ENCODE data around the gene SCT.
A peak's percentile ranks its signal among the peaks of the same experiment; 100 is the strongest.

Gene SCT

DNA sequence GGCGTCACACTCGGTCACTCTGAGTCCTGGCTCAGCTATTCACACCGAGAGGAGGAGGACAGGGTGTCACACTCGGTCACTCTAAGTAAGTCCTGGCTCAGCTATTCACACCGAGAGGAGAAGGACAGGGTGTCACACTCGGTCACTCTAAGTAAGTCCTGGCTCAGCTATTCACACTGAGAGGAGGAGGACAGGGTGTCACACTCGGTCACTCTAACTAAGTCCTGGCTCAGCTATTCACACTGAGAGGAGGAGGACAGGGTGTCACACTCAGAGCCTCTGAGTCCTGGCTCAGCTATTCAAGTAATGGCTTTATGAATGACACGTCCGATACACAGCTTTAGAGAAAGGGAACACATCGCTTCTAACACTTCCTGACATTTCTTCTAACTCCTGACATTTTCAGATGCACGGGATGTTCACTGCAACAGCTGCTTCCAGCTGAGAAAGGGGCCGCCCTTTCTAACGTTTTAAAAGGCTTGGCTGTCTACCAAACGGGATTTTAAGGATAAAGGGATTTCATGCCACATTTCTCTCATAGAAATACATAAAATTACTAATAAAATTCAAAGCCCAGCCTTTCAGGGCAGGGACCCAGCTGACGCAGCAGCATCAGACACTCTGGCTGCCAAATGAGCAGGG, 38.2 kb upstream of the SCT start:
- no peak overlapping the region for H3K9ac ChIP-seq
- H3K27me3 ChIP-seq (ENCODE audit: control insufficient read depth, insufficient read depth, low read length) = no peaks in the 10 kb centered on the region
- peak overlapping the region; percentile 22 for H3K4me3 ChIP-seq (ENCODE audit: low read depth, low read length)
- peaks cover 4% of the 10 kb centered on the region for H3K4me1 ChIP-seq
- no peak overlapping the region for H3K4me2 ChIP-seq (ENCODE audit: low read length)
- peaks cover 2% of the 10 kb centered on the region for H3K79me2 ChIP-seq
- no peaks in the 10 kb centered on the region for H3K36me3 ChIP-seq (ENCODE audit: control insufficient read depth, insufficient read depth, low read length)
- peak overlapping the region; percentile 41 for H2AFZ ChIP-seq
- peak overlapping the region; percentile 32 for H3K27ac ChIP-seq
- TF ChIP-seq, protein P1, sequence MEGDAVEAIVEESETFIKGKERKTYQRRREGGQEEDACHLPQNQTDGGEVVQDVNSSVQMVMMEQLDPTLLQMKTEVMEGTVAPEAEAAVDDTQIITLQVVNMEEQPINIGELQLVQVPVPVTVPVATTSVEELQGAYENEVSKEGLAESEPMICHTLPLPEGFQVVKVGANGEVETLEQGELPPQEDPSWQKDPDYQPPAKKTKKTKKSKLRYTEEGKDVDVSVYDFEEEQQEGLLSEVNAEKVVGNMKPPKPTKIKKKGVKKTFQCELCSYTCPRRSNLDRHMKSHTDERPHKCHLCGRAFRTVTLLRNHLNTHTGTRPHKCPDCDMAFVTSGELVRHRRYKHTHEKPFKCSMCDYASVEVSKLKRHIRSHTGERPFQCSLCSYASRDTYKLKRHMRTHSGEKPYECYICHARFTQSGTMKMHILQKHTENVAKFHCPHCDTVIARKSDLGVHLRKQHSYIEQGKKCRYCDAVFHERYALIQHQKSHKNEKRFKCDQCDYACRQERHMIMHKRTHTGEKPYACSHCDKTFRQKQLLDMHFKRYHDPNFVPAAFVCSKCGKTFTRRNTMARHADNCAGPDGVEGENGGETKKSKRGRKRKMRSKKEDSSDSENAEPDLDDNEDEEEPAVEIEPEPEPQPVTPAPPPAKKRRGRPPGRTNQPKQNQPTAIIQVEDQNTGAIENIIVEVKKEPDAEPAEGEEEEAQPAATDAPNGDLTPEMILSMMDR (IDR thresholded peaks at IDR 0.05) = no peak
- no peaks in the 10 kb centered on the region for H3K9me3 ChIP-seq (ENCODE audit: control insufficient read depth, low read length)

DNA sequence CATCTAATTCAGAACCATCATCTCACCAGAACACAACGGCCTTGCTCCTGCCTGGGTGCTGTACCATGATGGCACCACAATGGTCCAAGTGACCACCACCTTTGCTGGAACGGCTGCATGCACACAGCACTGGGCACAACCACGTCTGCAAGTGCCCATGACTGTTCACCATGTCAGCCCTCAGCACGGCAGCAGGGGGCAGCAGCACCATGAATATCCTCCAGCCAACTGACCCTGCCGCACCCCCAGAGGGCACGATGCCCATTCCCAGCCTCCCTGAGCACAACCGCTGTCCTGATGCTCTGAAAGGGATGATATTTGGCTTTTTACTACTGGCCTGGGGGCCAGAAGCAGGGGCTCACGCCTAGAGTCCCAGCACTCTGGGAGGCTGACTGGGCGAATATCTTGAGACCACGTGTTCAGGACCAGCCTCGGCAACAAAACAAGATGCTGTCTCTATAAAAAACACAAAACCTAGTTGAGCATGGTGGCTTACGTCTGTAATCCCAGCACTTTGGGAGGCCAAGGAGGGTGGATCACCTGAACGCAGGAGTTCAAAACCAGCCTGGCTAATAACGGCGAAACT, 35.8 kb upstream of the SCT start:
- H3K27me3 ChIP-seq (ENCODE audit: control insufficient read depth, insufficient read depth, low read length) = no peaks in the 10 kb centered on the region
- peaks cover 4% of the 10 kb centered on the region for H3K4me1 ChIP-seq
- peaks cover 2% of the 10 kb centered on the region for H3K79me2 ChIP-seq
- TF ChIP-seq, protein P1 (IDR thresholded peaks at IDR 0.05) = peak; percentile 50
- H3K27ac ChIP-seq = no peak overlapping the region
- H3K4me2 ChIP-seq (ENCODE audit: low read length) = no peak overlapping the region
- no peaks in the 10 kb centered on the region for H3K36me3 ChIP-seq (ENCODE audit: control insufficient read depth, insufficient read depth, low read length)
- no peak overlapping the region for H3K9ac ChIP-seq
- no peak overlapping the region for H2AFZ ChIP-seq
- H3K9me3 ChIP-seq (ENCODE audit: control insufficient read depth, low read length) = no peaks in the 10 kb centered on the region
- H3K4me3 ChIP-seq (ENCODE audit: low read depth, low read length) = no peak overlapping the region

DNA sequence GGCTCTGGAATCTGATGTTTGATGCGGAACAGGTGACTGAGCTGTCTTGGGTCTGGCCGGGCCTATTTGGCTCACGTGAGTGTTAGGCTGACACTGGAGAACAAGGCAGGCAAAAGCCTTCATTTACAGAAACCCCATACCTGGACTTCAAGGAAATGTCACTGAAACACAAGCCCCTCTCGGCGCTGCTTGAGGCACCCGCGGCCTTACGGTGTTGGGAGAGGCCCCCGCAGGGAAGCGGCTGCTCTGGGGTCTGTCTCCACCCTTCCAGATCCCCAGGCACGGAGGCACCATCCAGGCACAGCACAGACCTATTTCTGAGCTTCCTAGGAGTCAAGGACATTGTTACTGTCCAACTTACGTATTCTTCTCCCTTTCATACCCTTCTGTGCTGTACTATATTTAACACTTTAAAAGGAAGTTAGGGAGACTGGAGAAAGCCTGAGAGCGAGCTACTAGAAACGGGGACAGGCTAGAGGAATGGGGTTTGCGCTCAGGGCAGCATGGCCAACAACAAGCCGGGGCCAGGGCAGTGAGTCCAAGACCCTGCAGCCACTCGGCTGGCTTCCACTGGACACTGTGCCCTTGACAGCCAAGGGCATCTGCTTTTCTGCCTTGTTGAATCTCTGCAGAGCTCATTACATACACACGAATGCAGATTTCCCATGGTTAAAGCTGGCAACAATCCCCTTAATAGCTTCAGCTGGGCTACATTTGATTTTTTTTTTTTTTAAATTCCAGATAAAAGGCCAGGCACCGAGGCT, 33.9 kb upstream of the SCT start:
- H3K4me3 ChIP-seq (ENCODE audit: low read depth, low read length) = no peak overlapping the region
- no peak overlapping the region for H3K4me2 ChIP-seq (ENCODE audit: low read length)
- no peaks in the 10 kb centered on the region for H3K27me3 ChIP-seq (ENCODE audit: control insufficient read depth, insufficient read depth, low read length)
- H3K79me2 ChIP-seq = peaks cover 2% of the 10 kb centered on the region
- peaks cover under 1% of the 10 kb centered on the region for H3K4me1 ChIP-seq
- no peak overlapping the region for H3K27ac ChIP-seq
- no peaks in the 10 kb centered on the region for H3K36me3 ChIP-seq (ENCODE audit: control insufficient read depth, insufficient read depth, low read length)
- TF ChIP-seq, protein P1 (IDR thresholded peaks at IDR 0.05) = no peak
- no peaks in the 10 kb centered on the region for H3K9me3 ChIP-seq (ENCODE audit: control insufficient read depth, low read length)
- no peak overlapping the region for H2AFZ ChIP-seq
- H3K9ac ChIP-seq = no peak overlapping the region

DNA sequence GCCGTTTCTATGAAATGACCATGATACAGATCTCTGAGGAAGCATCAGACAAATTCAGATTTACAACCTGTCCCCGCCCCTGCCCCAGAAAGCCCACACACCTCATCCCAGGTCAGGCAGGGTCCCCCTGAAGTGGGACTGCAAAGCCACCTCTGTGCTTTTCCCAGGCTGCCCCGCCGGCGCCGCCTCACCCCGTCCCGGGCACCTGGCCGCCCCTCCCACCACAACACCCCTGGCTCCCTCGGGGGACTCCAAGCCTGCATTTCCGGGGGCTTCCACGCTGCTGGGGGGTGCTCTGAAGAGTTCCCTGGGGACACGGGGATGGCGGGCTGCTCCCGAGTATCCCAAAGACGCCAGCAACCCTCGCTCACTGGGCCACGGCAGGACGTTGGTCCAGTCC, 33.3 kb upstream of the SCT start:
- TF ChIP-seq, protein P1 (IDR thresholded peaks at IDR 0.05) = no peak
- H3K27me3 ChIP-seq (ENCODE audit: control insufficient read depth, insufficient read depth, low read length) = no peaks in the 10 kb centered on the region
- no peaks in the 10 kb centered on the region for H3K36me3 ChIP-seq (ENCODE audit: control insufficient read depth, insufficient read depth, low read length)

More for the DNA sequence above, 33.3 kb upstream of the SCT start:
- Histone ChIP-seq H2AFZ (no peak overlapping the region), H3K4me1 (no peaks in the 10 kb centered on the region), H3K4me2 (ENCODE audit: low read length) (no peak overlapping the region), H3K79me2 (peaks cover 2% of the 10 kb centered on the region), H3K9ac (no peak overlapping the region), H3K9me3 (ENCODE audit: control insufficient read depth, low read length) (no peaks in the 10 kb centered on the region), H3K27ac (no peak overlapping the region), H3K4me3 (ENCODE audit: low read depth, low read length) (no peak overlapping the region)

All from parathyroid adenoma (tissue), 2 donors.